PC-3 (cell line): Measurements from ENCODE around the gene LENEP. TPM values are rescaled to one million over a fixed set of nuclear protein-coding genes. Genes with fewer than 3 reads are reported as not detected.

ENCODE experiments used
- ATAC-seq: fragments of 200-7000 bp; cut with Tn5 transposase; 2 replicates; pipeline ENCODE4 v1.9.1; 2020; ENCODE audit warnings: mild to moderate bottlenecking, moderate library complexity
- BruUV-seq: library from RNA; stranded (reverse); fragments of 400-500 nt; replicated peaks from 2 replicates; lab custom pipeline; 2021; lab: Mats Ljungman, UMichigan
- CTCF ChIA-PET: fragments of 300-600 bp; sonication (Branson Sonifier 250); formaldehyde crosslinking; loops from one replicate; lab custom pipeline; 2022; ENCODE audit warnings: antibody characterized with exemption; lab: Charles Lee
- POLR2A ChIA-PET: fragments of 300-600 bp; sonication (Branson Sonifier 250); formaldehyde crosslinking; loops from one replicate; lab custom pipeline; 2022; ENCODE audit warnings: antibody characterized with exemption; ENCODE audit not compliant: unreplicated experiment; lab: Charles Lee
- DNase-seq: peaks from one replicate; pipeline ENCODE4 v3.0.0-alpha.2; 2015
- H2AFZ ChIP-seq: fragments of 300-600 bp; sonication (generic); 2 replicates; pipeline ENCODE4 v1.6.0; 2016; ENCODE audit warnings: antibody characterized with exemption, low read length
- H3F3A ChIP-seq: fragments of 300-600 bp; sonication (generic); one replicate; pipeline ENCODE4 v1.6.0; 2017; ENCODE audit warnings: antibody characterized with exemption, low read length, control low read depth, mild to moderate bottlenecking; ENCODE audit not compliant: unreplicated experiment
- H3K27ac ChIP-seq: fragments of 300-600 bp; sonication (generic); 2 replicates; pipeline ENCODE4 v1.5.1; 2016; ENCODE audit warnings: mild to moderate bottlenecking, low read length
- H3K27me3 ChIP-seq: fragments of 300-600 bp; sonication (generic); 2 replicates; pipeline ENCODE4 v1.6.1; 2016; ENCODE audit warnings: low read length, mixed read lengths
- H3K36me3 ChIP-seq: fragments of 300-600 bp; sonication (generic); 2 replicates; pipeline ENCODE4 v1.6.1; 2016; ENCODE audit warnings: low read depth, mixed run types, low read length, mixed read lengths
- H3K4me1 ChIP-seq: fragments of 300-600 bp; sonication (generic); 2 replicates; pipeline ENCODE4 v1.5.1; 2016; ENCODE audit warnings: low read length; ENCODE audit not compliant: insufficient read depth
- H3K4me2 ChIP-seq: fragments of 300-600 bp; sonication (generic); 2 replicates; pipeline ENCODE4 v1.6.0; 2016; ENCODE audit warnings: low read length
- H3K4me3 ChIP-seq: fragments of 300-600 bp; sonication (generic); 2 replicates; pipeline ENCODE4 v1.5.1; 2016; ENCODE audit warnings: mild to moderate bottlenecking, low read length, mixed read lengths
- H3K79me2 ChIP-seq: fragments of 300-600 bp; sonication (generic); 2 replicates; pipeline ENCODE4 v1.6.1; 2017; ENCODE audit warnings: low read length, mixed read lengths
- H3K9ac ChIP-seq: fragments of 300-600 bp; sonication (generic); 2 replicates; pipeline ENCODE4 v1.6.0; 2016; ENCODE audit warnings: mild to moderate bottlenecking, low read length
- H3K9me2 ChIP-seq: fragments of 300-600 bp; sonication (generic); replicated peaks from 2 replicates; pipeline ENCODE4 v1.6.1; 2016; ENCODE audit warnings: mixed run types, low read length, mixed read lengths
- H3K9me3 ChIP-seq: fragments of 300-600 bp; sonication (generic); 2 replicates; pipeline ENCODE4 v1.6.1; 2016; ENCODE audit warnings: low read length, mixed read lengths
- H4K20me1 ChIP-seq: fragments of 300-600 bp; sonication (generic); 2 replicates; pipeline ENCODE4 v1.6.1; 2016; ENCODE audit warnings: low read length, mixed read lengths
- CTCF ChIP-seq: fragments of 300-600 bp; sonication (generic); conservative IDR thresholded peaks from 2 replicates; pipeline ENCODE4 v1.5.1; 2017; ENCODE audit warnings: antibody characterized with exemption, low read depth, mild to moderate bottlenecking, low read length
- EZH2 ChIP-seq: fragments of 300-600 bp; sonication (generic); IDR thresholded peaks from one replicate; pipeline ENCODE4 v1.6.1; 2017; ENCODE audit warnings: antibody characterized with exemption, mild to moderate bottlenecking, low read length; ENCODE audit not compliant: unreplicated experiment
- EZH2phosphoT487 ChIP-seq: fragments of 300-600 bp; sonication (generic); IDR thresholded peaks from 2 replicates; pipeline ENCODE4 v1.6.1; 2018; ENCODE audit warnings: mild to moderate bottlenecking, antibody characterized with exemption, low read length, borderline replicate concordance
- intact Hi-C: fragments of 100-400 bp; cut with micrococcal nuclease; formaldehyde crosslinking; loops from 2 replicates; pipeline ENCODE4 v1.9.0; 2023
- total RNA-seq: library from RNA; depleted of rRNA; stranded (reverse); fragments of >200 nt; gene quantifications from 2 replicates; pipeline ENCODE4 v1.2.3, GENCODE V29; 2014

The LENEP gene
- total RNA-seq, 1 experiment from 2014 or later: not detected

- peaks cover 53% of the 10 kb centered on the region for H3K79me2 ChIP-seq
- CTCF ChIA-PET: no interaction called here
- no peak for TF ChIP-seq EZH2phosphoT487
- no peak for TF ChIP-seq EZH2
- no peak for TF ChIP-seq CTCF
- peaks cover 13% of the 10 kb centered on the region; the same call in 1 of the 2 replicates for H4K20me1 ChIP-seq
- POLR2A ChIA-PET: no interaction called here
- no peaks in the 10 kb centered on the region for H3K27me3 ChIP-seq
- ATAC-seq (no peak), DNase-seq (no peak)
- H3K4me3 ChIP-seq: no peak overlapping the region
- no peaks in the 10 kb centered on the region for H3K9me2 ChIP-seq
- no TSS peak for BruUV-seq
- intact Hi-C loops: no loop called here
- peaks cover 26% of the 10 kb centered on the region for H3K36me3 ChIP-seq
- no peak overlapping the region for H3K27ac ChIP-seq
- H3K9me3 ChIP-seq: no peaks in the 10 kb centered on the region
- H3K9ac ChIP-seq: no peak overlapping the region
- H2AFZ ChIP-seq: no peak overlapping the region
- H3F3A ChIP-seq: peaks cover 6% of the 10 kb centered on the region
- H3K4me1 ChIP-seq: peaks cover 27% of the 10 kb centered on the region
- no peak overlapping the region for H3K4me2 ChIP-seq
Observed at GRCh38 chr1:154978360-154978759, 15.0 kb upstream of the LENEP start.

DNA sequence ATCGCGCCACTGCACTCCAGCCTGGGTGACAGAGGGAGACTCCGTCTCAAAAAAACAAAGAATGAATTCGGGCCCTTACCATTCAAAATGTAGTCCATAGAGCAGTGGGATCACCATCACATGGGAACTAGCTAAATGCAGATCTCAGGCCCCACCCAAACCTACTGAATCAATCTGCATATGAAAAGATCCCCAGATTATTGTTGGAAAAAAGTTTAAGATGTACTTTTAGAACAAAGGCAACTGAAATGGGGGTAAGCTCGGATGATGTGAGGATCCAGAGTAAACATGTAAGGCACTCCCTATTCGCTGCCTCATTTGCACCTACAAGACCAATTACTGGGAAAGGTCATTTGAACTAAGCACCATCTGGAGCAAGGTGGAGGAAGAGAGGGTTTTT, 11.0 kb upstream of the LENEP start:
- Histone ChIP-seq H3K4me2 (peak overlapping the region; percentile 81), H3K36me3 (peaks cover 31% of the 10 kb centered on the region), H3K9me2 (no peaks in the 10 kb centered on the region), H3K27me3 (no peaks in the 10 kb centered on the region), H4K20me1 (peaks cover 3% of the 10 kb centered on the region; the same call in 1 of the 2 replicates), H3K4me3 (peak overlapping the region; percentile 43), H3K79me2 (peaks cover 66% of the 10 kb centered on the region), H3K4me1 (peaks cover 10% of the 10 kb centered on the region), H2AFZ (peak overlapping the region; percentile 90), H3F3A (peaks cover 6% of the 10 kb centered on the region), H3K27ac (peak overlapping the region; percentile 47), H3K9ac (peak overlapping the region; percentile 56), H3K9me3 (no peaks in the 10 kb centered on the region)
- ChIA-PET POLR2A (interaction anchor here (0.6 kb wide), 1 partner anchor 27 kb away, joined by 6 read pairs; the partner anchor contains the start of gene PBXIP1), CTCF (no interaction called here)
- intact Hi-C loops: loop anchor here (10.0 kb wide), 1 partner anchor 582 kb away; the partner anchor contains the start of gene ASH1L
- no peak for DNase-seq
- ATAC-seq: no peak
- TF ChIP-seq EZH2phosphoT487 (no peak), EZH2 (no peak), CTCF (no peak)
- no TSS peak for BruUV-seq
